GM06990 (cell line): ENCODE results near the gene FTSJ1.
A peak's percentile ranks its signal among the peaks of the same experiment; 100 is the strongest.

Source experiments
- DNase-seq: peaks from one replicate; pipeline ENCODE4 v3.0.0-alpha.2; 2011; ENCODE audit not compliant: insufficient read length; ENCODE audit errors: extremely low read depth
- H3K27me3 ChIP-seq: replicated peaks from 2 replicates; pipeline ENCODE4 v1.6.0; 2011; ENCODE audit warnings: low read length; ENCODE audit not compliant: control insufficient read depth, insufficient read depth
- H3K36me3 ChIP-seq: 2 replicates; pipeline ENCODE4 v1.5.1; 2011; ENCODE audit warnings: low read length; ENCODE audit not compliant: control insufficient read depth, insufficient read depth
- H3K4me3 ChIP-seq: replicated peaks from 2 replicates; pipeline ENCODE4 v1.5.1; 2011; ENCODE audit warnings: low read depth, mild to moderate bottlenecking, control low read depth, low read length
- CTCF ChIP-seq: IDR thresholded peaks from 2 replicates; pipeline ENCODE4 v1.5.1; 2011; ENCODE audit warnings: low read length, control low read depth, mild to moderate bottlenecking, inconsistent platforms; ENCODE audit not compliant: insufficient read depth, poor library complexity, severe bottlenecking

FTSJ1 gene

GRCh38 chrX:48489892-48490291 is 13.9 kb downstream of the FTSJ1 start:
- TF ChIP-seq CTCF: no peak
- no peaks in the 10 kb centered on the region for H3K27me3 ChIP-seq
- H3K36me3 ChIP-seq: 0 out of 2 replicates have a peak, but pooled peaks cover 1% of the 10 kb centered on the region
- DNase-seq: no peak
- H3K4me3 ChIP-seq: no peak overlapping the region

GRCh38 chrX:48490661-48491060 is 14.7 kb downstream of the FTSJ1 start:
- Histone ChIP-seq H3K27me3 (no peaks in the 10 kb centered on the region), H3K36me3 (0 out of 2 replicates have a peak, but pooled peaks cover 1% of the 10 kb centered on the region), H3K4me3 (no peak overlapping the region)
- DNase-seq: no peak
- no peak for TF ChIP-seq CTCF

GRCh38 chrX:48491809-48492208 is 15.8 kb downstream of the FTSJ1 start:
- H3K27me3 ChIP-seq: no peaks in the 10 kb centered on the region
- DNase-seq: no peak
- 0 out of 2 replicates have a peak, but pooled peaks cover 1% of the 10 kb centered on the region for H3K36me3 ChIP-seq
- H3K4me3 ChIP-seq: no peak overlapping the region
- no peak for TF ChIP-seq CTCF

- Histone ChIP-seq H3K36me3 (0 out of 2 replicates have a peak, but pooled peaks cover 1% of the 10 kb centered on the region), H3K4me3 (no peak overlapping the region), H3K27me3 (no peaks in the 10 kb centered on the region)
- no peak for TF ChIP-seq CTCF
- no peak for DNase-seq
Observed at GRCh38 chrX:48492293-48492910, 16.4 kb downstream of the FTSJ1 start.

- no peaks in the 10 kb centered on the region for H3K27me3 ChIP-seq
- no peaks in the 10 kb centered on the region for H3K36me3 ChIP-seq
- DNase-seq: no peak
- TF ChIP-seq CTCF: peak; percentile 19
- no peak overlapping the region for H3K4me3 ChIP-seq
Observed at GRCh38 chrX:48493890-48494364, 17.9 kb downstream of the FTSJ1 start.
